ENCODE measurements around the gene EIF5B. TPM values are rescaled to one million over a fixed set of nuclear protein-coding genes. Genes with fewer than 3 reads are reported as not detected.
"Not testable (repeated sequence)": the region's sequence is repeated elsewhere in the genome, so short reads cannot be mapped to it uniquely, and the experiment has no call there.

Gene EIF5B
- 60.1 and 63.1 TPM in 2 replicates for total RNA-seq (2022)
- Bru-seq, nascent RNA: percentile 93 among the genes with signal in this experiment
- percentile 95 among the genes with signal in this experiment for BruChase-seq, experiment 1, labeled RNA remaining after a 6-hour chase
- percentile 90 among the genes with signal in this experiment for BruChase-seq, experiment 2, labeled RNA remaining after a 2-hour chase
- long read RNA-seq, full-length matches to known transcripts: 12 of 160 reads
- long read RNA-seq, partial matches to known transcripts: 142 of 160 reads
- long read RNA-seq, other reads (novel, unspliced or antisense): 6 of 160 reads

GRCh38 chr2:99337113-99338028 is at the start of gene EIF5B:
Gene EIF5B, plus strand, starts transcription at chr2:99337389. Its CDS starts 166 bp downstream, at chr2:99337555.
- H3K4me1 Mint-ChIP-seq (ENCODE audit: low read depth, unreplicated experiment): peaks cover 4% of the 10 kb centered on the region
- intact Hi-C loops (cut with micrococcal nuclease; ENCODE audit: unreplicated experiment): loop anchor here (2.0 kb wide), 1 partner anchor 157 kb away; the partner anchor contains the start of genes MITD1 and MRPL30
- DNase-seq: peak; percentile 96
- no peaks in the 10 kb centered on the region for H3K27me3 Mint-ChIP-seq (ENCODE audit: unreplicated experiment)
- no peaks in the 10 kb centered on the region for H3K9me3 Mint-ChIP-seq (ENCODE audit: low read depth, unreplicated experiment)
- peaks cover 6% of the 10 kb centered on the region for H3K36me3 Mint-ChIP-seq (ENCODE audit: insufficient read depth, unreplicated experiment)
- TF ChIP-seq CTCF (IDR thresholded peaks at IDR 0.05; ENCODE audit: unreplicated experiment): peak; percentile 66
- CTCF ChIA-PET: interaction anchor here (0.5 to 1.0 kb wide), 2 partner anchors 52 to 196 kb away, joined by 3 read pairs; no protein-coding TSS in a partner anchor
- H3K4me3 Mint-ChIP-seq (ENCODE audit: low read depth, unreplicated experiment): no peak within 1 kb of the TSS
- no peak within 1 kb of the TSS for H3K27ac Mint-ChIP-seq (ENCODE audit: unreplicated experiment)
- BruUV-seq (replicated peaks): no TSS peak

- Mint-ChIP-seq H3K9me3 (ENCODE audit: low read depth, unreplicated experiment) (no peaks in the 10 kb centered on the region), H3K4me1 (ENCODE audit: low read depth, unreplicated experiment) (no peaks in the 10 kb centered on the region), H3K4me3 (ENCODE audit: low read depth, unreplicated experiment) (no peak overlapping the region), H3K27me3 (ENCODE audit: unreplicated experiment) (no peaks in the 10 kb centered on the region), H3K36me3 (ENCODE audit: insufficient read depth, unreplicated experiment) (no peaks in the 10 kb centered on the region), H3K27ac (ENCODE audit: unreplicated experiment) (no peak overlapping the region)
- no peak for DNase-seq
- no TSS peak for BruUV-seq (replicated peaks)
- TF ChIP-seq CTCF (IDR thresholded peaks at IDR 0.05; ENCODE audit: unreplicated experiment): no peak
- intact Hi-C loops (cut with micrococcal nuclease; ENCODE audit: unreplicated experiment): no loop called here
- CTCF ChIA-PET: no interaction called here
These were observed 39.2 kb upstream of the EIF5B start for GRCh38 chr2:99297994-99298393.

- Mint-ChIP-seq H3K27me3 (ENCODE audit: unreplicated experiment) (no peaks in the 10 kb centered on the region), H3K4me3 (ENCODE audit: low read depth, unreplicated experiment) (no peak overlapping the region), H3K36me3 (ENCODE audit: insufficient read depth, unreplicated experiment) (peaks cover 4% of the 10 kb centered on the region), H3K9me3 (ENCODE audit: low read depth, unreplicated experiment) (no peaks in the 10 kb centered on the region), H3K27ac (ENCODE audit: unreplicated experiment) (no peak overlapping the region), H3K4me1 (ENCODE audit: low read depth, unreplicated experiment) (no peaks in the 10 kb centered on the region)
- TF ChIP-seq CTCF (IDR thresholded peaks at IDR 0.05; ENCODE audit: unreplicated experiment): no peak
- no TSS peak for BruUV-seq (replicated peaks)
- CTCF ChIA-PET: no interaction called here
- DNase-seq: no peak
- intact Hi-C loops (cut with micrococcal nuclease; ENCODE audit: unreplicated experiment): no loop called here
These were observed 37.6 kb upstream of the EIF5B start for GRCh38 chr2:99299580-99299979.

GRCh38 chr2:99301097-99301496 is 36.1 kb upstream of the EIF5B start, which contains the start of gene LYG1:
Gene LYG1, minus strand, starts transcription at chr2:99301197. Its CDS starts 5,527 bp downstream, at chr2:99295670.
- H3K4me3 Mint-ChIP-seq (ENCODE audit: low read depth, unreplicated experiment); BruUV-seq (replicated peaks); intact Hi-C loops (cut with micrococcal nuclease; ENCODE audit: unreplicated experiment); H3K9me3 Mint-ChIP-seq (ENCODE audit: low read depth, unreplicated experiment); H3K36me3 Mint-ChIP-seq (ENCODE audit: insufficient read depth, unreplicated experiment); H3K27ac Mint-ChIP-seq (ENCODE audit: unreplicated experiment); H3K27me3 Mint-ChIP-seq (ENCODE audit: unreplicated experiment); H3K4me1 Mint-ChIP-seq (ENCODE audit: low read depth, unreplicated experiment); CTCF ChIA-PET; DNase-seq: not testable (repeated sequence)

All from Calu3 (cell line).